SK-N-SH (cell line): Measurements from ENCODE around the gene ATP6V1B1. TPM values are rescaled to one million over a fixed set of nuclear protein-coding genes. Genes with fewer than 3 reads are reported as not detected.

Experiments
- CTCF ChIA-PET: fragments of 300-600, 350-600 bp; formaldehyde crosslinking; extraction: SDS; loops from one replicate; lab custom pipeline; 2021; lab: Yijun Ruan, JAX
- POLR2A ChIA-PET: fragments of 350-600 bp; sonication (Branson Sonifier 250); formaldehyde crosslinking; extraction: SDS; loops from one replicate; lab custom pipeline; 2020; ENCODE audit warnings: antibody characterized with exemption, inconsistent platforms; lab: Yijun Ruan, JAX
- DNase-seq: peaks from one replicate; pipeline ENCODE4 v3.0.0; 2012
- H2AFZ ChIP-seq: fragments of 200-600 bp; sonication (generic); 2 replicates; pipeline ENCODE4 v1.8.1; 2016; ENCODE audit warnings: antibody characterized with exemption, mild to moderate bottlenecking, low read depth
- H3F3A ChIP-seq: fragments of 200-600 bp; sonication (generic); replicated peaks from 2 replicates; pipeline ENCODE3; 2016; ENCODE audit warnings: antibody characterized with exemption, mild to moderate bottlenecking; ENCODE audit not compliant: insufficient read depth
- H3K27ac ChIP-seq, 2 experiments: fragments of 200-500 bp in 1 of 2; fragments of 200-600 bp in 1 of 2; sonication (Bioruptor generic) in 1 of 2; sonication (generic), shearing (Covaris generic) in 1 of 2; 2 replicates each; pipeline versions ENCODE4 v1.5.1 to v1.6.1; 2014 to 2016; ENCODE audit warnings: low read depth in 2 of 2, inconsistent platforms in 1 of 2, low read length in 1 of 2, mild to moderate bottlenecking in 1 of 2, mixed read lengths in 1 of 2
- H3K27me3 ChIP-seq: fragments of 200-600 bp; sonication (generic), shearing (Covaris generic); 2 replicates; pipeline ENCODE4 v1.6.1; 2016; ENCODE audit warnings: mixed run types; ENCODE audit not compliant: insufficient read depth
- H3K36me3 ChIP-seq, 2 experiments: fragments of 200-500 bp in 1 of 2; fragments of 200-600 bp in 1 of 2; sonication (Bioruptor generic) in 1 of 2; sonication (generic) in 1 of 2; replicated peaks in 1 of 2; 2 replicates each; pipeline versions ENCODE3 to v1.5.1; 2014 to 2016; ENCODE audit warnings: low read length in 1 of 2, mild to moderate bottlenecking in 1 of 2; ENCODE audit not compliant: insufficient read depth in 2 of 2, control insufficient read depth in 1 of 2
- H3K4me1 ChIP-seq, 2 experiments: fragments of 200-500 bp in 1 of 2; fragments of 200-600 bp in 1 of 2; sonication (Bioruptor generic) in 1 of 2; sonication (generic), shearing (Covaris generic) in 1 of 2; 2 replicates each; pipeline versions ENCODE4 v1.5.1 to v1.6.1; 2014 to 2016; ENCODE audit warnings: low read depth in 1 of 2, low read length in 1 of 2, mixed run types in 1 of 2; ENCODE audit not compliant: insufficient read depth in 2 of 2, control insufficient read depth in 1 of 2
- H3K4me2 ChIP-seq: fragments of 200-600 bp; sonication (generic), shearing (Covaris generic); 2 replicates; pipeline ENCODE4 v1.6.1; 2017; ENCODE audit warnings: mixed run types
- H3K4me3 ChIP-seq, 2 experiments: fragments of 200-500 bp in 1 of 2; fragments of 200-600 bp in 1 of 2; sonication (Bioruptor generic) in 1 of 2; sonication (generic), shearing (Covaris generic) in 1 of 2; 2 replicates each; pipeline versions ENCODE4 v1.5.1 to v1.8.1; 2014 to 2016; ENCODE audit warnings: low read depth in 2 of 2, inconsistent platforms in 1 of 2, low read length in 1 of 2, mild to moderate bottlenecking in 1 of 2, mixed read lengths in 1 of 2, moderate library complexity in 1 of 2
- H3K79me2 ChIP-seq: fragments of 200-600 bp; sonication (generic); 2 replicates; pipeline ENCODE4 v1.8.1; 2017; ENCODE audit warnings: mild to moderate bottlenecking; ENCODE audit not compliant: insufficient read depth
- H3K9ac ChIP-seq: fragments of 200-600 bp; sonication (generic); 2 replicates; pipeline ENCODE4 v1.6.1; 2017; ENCODE audit warnings: mixed run types
- H3K9me2 ChIP-seq: fragments of 200-600 bp; sonication (generic); 2 replicates; pipeline ENCODE4 v1.6.1; 2017; ENCODE audit warnings: mixed run types
- H3K9me3 ChIP-seq: fragments of 200-600 bp; sonication (generic); 2 replicates; pipeline ENCODE4 v1.6.1; 2017; ENCODE audit warnings: mixed run types, mild to moderate bottlenecking, moderate library complexity
- H4K20me1 ChIP-seq: fragments of 200-600 bp; sonication (generic); 2 replicates; pipeline ENCODE4 v1.6.1; 2017; ENCODE audit warnings: mild to moderate bottlenecking, mixed run types; ENCODE audit not compliant: insufficient read depth
- CHD2 ChIP-seq: fragments of 150-350 bp; IDR thresholded peaks from 2 replicates; pipeline ENCODE4 v1.6.1; 2018; ENCODE audit warnings: low read length; ENCODE audit not compliant: partially characterized antibody
- CTCF ChIP-seq: fragments of 200-600 bp; sonication (generic); IDR thresholded peaks from 2 replicates; pipeline ENCODE4 v1.6.1; 2017; ENCODE audit warnings: antibody characterized with exemption, mild to moderate bottlenecking, moderate library complexity
- GATA2 ChIP-seq: sonication (generic); formaldehyde crosslinking; IDR thresholded peaks from 2 replicates; pipeline ENCODE4 v1.5.0; 2020; ENCODE audit warnings: mild to moderate bottlenecking, missing genetic modification reagents
- JUND ChIP-seq: IDR thresholded peaks from 2 replicates; pipeline ENCODE4 v1.4.0; 2012
- MAX ChIP-seq: IDR thresholded peaks from 2 replicates; pipeline ENCODE4 v1.4.0; 2012; ENCODE audit warnings: low read depth
- NRF1 ChIP-seq: IDR thresholded peaks from 2 replicates; pipeline ENCODE4 v1.6.1; 2012; ENCODE audit warnings: low read depth, mild to moderate bottlenecking, low read length
- RCOR1 ChIP-seq: fragments of 150-350 bp; IDR thresholded peaks from 2 replicates; pipeline ENCODE4 v1.6.1; 2017; ENCODE audit warnings: antibody characterized with exemption, low read length
- RFX5 ChIP-seq: IDR thresholded peaks from 2 replicates; pipeline ENCODE4 v1.6.1; 2012; ENCODE audit warnings: mild to moderate bottlenecking, improper control_type of control experiment, low read length
- SIN3A ChIP-seq: IDR thresholded peaks from 2 replicates; pipeline ENCODE4 v1.6.1; 2012; ENCODE audit warnings: low read depth, mild to moderate bottlenecking, low read length, moderate library complexity, borderline replicate concordance
- TAF1 ChIP-seq: IDR thresholded peaks from 2 replicates; pipeline ENCODE4 v1.6.1; 2012; ENCODE audit warnings: low read depth, mild to moderate bottlenecking, low read length, moderate library complexity, borderline replicate concordance
- TEAD4 ChIP-seq: IDR thresholded peaks from 2 replicates; pipeline ENCODE4 v1.4.0; 2012; ENCODE audit warnings: mild to moderate bottlenecking, borderline replicate concordance; ENCODE audit not compliant: insufficient read depth
- ZBTB33 ChIP-seq: IDR thresholded peaks from 2 replicates; pipeline ENCODE4 v1.4.0; 2012; ENCODE audit warnings: low read depth, borderline replicate concordance
- WGBS: methylation state at CpG from one replicate; pipeline ENCODE4 v1.1.6; 2017; ENCODE audit warnings: low lambda C conversion rate; 5-methylcytosine and 5-hydroxymethylcytosine counted together
- polyA plus RNA-seq, 3 experiments: library from polyadenylated mRNA; depleted of rRNA; stranded (reverse); fragments of >200 nt; gene quantifications; 2 replicates each; pipeline ENCODE4 v1.2.3, GENCODE V29; 2012

ATP6V1B1 gene
- polyA plus RNA-seq, 1 of the 3 experiments (the other 2 are of a cell fraction): 4.9 TPM

GRCh38 chr2:70961648-70961994 lies 25.9 kb downstream of the ATP6V1B1 start (continued):
- TF ChIP-seq CTCF (no peak), RCOR1 (no peak)

GRCh38 chr2:70962211-70962884 lies 26.6 kb downstream of the ATP6V1B1 start:
- POLR2A ChIA-PET: no interaction called here
- Histone ChIP-seq H3K27ac (no peak overlapping the region), H3F3A (no peaks in the 10 kb centered on the region), H4K20me1 (no peaks in the 10 kb centered on the region), H3K79me2 (no peaks in the 10 kb centered on the region), H3K9me2 (no peaks in the 10 kb centered on the region), H3K4me1 (no peaks in the 10 kb centered on the region; a peak in 1 of 4 replicates), H3K36me3 (no peaks in the 10 kb centered on the region), H3K9me3 (no peaks in the 10 kb centered on the region), H2AFZ (no peak overlapping the region), H3K4me2 (no peak overlapping the region), H3K27me3 (no peaks in the 10 kb centered on the region), H3K4me3 (no peak overlapping the region), H3K9ac (no peak overlapping the region)
- TF ChIP-seq GATA2: no peak
- TF ChIP-seq TAF1: no peak
- TF ChIP-seq ZBTB33: no peak
- TF ChIP-seq MAX: no peak
- no peak for TF ChIP-seq NRF1
- TF ChIP-seq CHD2: no peak
- TF ChIP-seq JUND: no peak
- no peak for TF ChIP-seq SIN3A
- no peak for TF ChIP-seq RFX5
- TF ChIP-seq TEAD4: no peak
- peak; percentile 13 for DNase-seq
- CTCF ChIA-PET: interaction anchor here (0.6 to 9.5 kb wide), 10 partner anchors 13 to 107 kb away, joined by 3 to 93 read pairs (median 5); partner anchors contain the start of gene ANKRD53
- WGBS: 86% methylated on average over 12 of the region's 12 CpGs
